ENCODE results near the gene NKD2.
A peak's percentile ranks its signal among the peaks of the same experiment; 100 is the strongest.

GRCh38 chr5:1004461-1005248 is 3.9 kb upstream of the NKD2 start:
- TF ChIP-seq, protein P1, sequence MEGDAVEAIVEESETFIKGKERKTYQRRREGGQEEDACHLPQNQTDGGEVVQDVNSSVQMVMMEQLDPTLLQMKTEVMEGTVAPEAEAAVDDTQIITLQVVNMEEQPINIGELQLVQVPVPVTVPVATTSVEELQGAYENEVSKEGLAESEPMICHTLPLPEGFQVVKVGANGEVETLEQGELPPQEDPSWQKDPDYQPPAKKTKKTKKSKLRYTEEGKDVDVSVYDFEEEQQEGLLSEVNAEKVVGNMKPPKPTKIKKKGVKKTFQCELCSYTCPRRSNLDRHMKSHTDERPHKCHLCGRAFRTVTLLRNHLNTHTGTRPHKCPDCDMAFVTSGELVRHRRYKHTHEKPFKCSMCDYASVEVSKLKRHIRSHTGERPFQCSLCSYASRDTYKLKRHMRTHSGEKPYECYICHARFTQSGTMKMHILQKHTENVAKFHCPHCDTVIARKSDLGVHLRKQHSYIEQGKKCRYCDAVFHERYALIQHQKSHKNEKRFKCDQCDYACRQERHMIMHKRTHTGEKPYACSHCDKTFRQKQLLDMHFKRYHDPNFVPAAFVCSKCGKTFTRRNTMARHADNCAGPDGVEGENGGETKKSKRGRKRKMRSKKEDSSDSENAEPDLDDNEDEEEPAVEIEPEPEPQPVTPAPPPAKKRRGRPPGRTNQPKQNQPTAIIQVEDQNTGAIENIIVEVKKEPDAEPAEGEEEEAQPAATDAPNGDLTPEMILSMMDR (conservative IDR thresholded peaks at IDR 0.05) = peak; percentile 86
- TF ChIP-seq ZFX (IDR thresholded peaks at IDR 0.05) = peak; percentile 59; the same call in 1 of the 2 replicates

All from C4-2B (cell line).